Measurements from ENCODE around the gene SPPL2B.
"Not testable (repeated sequence)": the region's sequence is repeated elsewhere in the genome, so short reads cannot be mapped to it uniquely, and the experiment has no call there.

The SPPL2B gene

GRCh38 chr19:2382530-2383222 is 54.2 kb downstream of the SPPL2B start:
- DNase-seq, result no peak

DNA sequence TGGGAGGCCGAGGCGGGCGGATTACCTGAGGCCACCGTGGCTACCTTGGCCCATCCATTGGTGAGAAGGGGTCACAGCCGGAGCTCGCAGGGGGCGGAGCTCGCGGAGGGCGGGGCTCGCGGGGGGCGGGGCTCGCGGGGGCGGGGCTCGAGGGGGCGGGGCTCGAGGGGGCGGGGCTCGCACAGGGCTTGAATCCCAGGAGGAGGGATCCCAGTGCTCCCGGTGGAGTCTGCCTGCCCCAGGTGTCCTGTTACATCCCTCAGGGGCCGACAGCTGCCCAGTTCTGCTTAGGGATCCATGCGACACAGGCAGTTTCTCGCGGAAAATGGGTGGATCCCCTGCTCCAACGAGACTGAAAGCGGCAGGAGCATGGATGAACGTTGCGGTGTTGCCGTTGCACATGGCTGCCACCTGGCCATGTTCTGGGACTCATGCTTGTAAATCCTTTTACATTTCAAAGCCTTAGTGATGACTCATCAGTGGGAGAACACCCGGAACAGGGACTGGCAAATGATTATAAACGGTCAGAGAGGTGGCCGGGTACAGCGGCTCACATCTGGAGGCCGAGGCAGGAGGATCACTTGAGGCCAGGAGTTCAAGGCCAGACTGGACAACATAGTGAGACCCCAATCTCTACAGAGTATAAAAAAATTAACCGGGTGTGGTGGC is 56.7 kb downstream of the SPPL2B start:
- DNase-seq, result no peak

DNA sequence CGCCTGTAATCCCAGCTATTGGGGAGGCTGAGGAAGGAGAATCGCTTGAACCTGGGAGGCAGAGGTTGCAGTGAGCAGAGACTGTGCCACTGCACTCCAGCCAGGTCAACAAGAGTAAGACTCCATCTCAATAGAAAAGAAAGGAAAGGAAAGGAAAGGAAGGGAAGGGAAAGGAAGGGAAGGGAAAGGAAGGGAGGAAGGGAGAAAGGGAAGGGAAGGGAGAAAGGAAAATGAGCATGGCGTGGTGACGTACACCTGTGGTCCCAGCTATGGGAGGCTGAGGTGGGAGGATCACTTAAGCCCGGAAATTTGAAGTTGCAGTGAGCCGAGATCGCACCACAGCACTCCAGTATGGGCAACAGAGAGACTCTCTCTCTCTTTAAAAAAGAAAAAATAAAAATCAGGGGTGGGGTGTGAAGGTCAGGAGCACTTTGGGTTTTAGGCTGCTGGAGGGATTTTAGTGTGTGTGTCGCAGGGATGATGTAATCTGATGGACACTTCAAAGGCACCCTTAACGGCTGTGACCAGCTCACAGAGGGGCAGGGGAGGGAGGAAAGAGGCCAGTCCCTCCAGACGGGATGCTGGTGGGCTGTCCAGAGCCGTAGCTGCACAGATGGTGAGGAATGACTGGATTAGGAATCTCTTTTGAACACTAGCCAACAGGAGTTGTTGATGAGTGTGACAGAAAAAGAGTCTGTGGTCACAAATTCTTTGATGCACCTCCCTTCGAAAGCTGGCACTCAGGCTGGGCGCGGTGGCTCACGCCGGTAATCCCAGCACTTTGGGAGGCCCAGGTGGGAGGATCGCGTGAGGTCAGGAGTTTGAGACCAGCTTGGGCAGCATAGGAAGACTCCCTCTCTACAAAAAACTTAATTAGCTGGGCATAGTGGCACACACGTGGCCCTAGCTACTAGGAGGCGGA is 59.1 kb downstream of the SPPL2B start:
- no peak for DNase-seq

- no peak for DNase-seq
These were observed 61.1 kb downstream of the SPPL2B start for GRCh38 chr19:2389594-2389993.

GRCh38 chr19:2391118-2391725 is 62.7 kb downstream of the SPPL2B start:
- DNase-seq, result peak; percentile 60

GRCh38 chr19:2392366-2392765 is 63.9 kb downstream of the SPPL2B start:
- no peak for DNase-seq

DNA sequence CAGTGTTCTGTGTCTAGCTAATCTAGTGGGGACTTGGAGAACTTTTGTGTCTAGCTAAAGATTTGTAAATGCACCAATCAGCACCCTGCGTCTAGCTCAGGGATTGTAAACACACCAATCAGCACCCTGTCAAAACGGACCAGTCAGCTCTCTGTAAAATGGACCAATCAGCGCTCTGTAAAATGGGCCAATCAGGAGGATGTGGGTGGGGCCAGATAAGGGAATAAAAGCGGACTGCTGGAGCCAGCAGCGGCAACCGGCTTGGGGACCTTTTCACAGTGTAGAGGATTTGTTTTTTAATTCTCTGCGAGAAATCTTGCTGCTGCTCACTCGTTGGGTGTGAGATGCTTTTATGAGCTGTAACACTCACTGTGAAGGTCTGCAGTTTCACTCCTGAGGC is 64.4 kb downstream of the SPPL2B start:
- DNase-seq, result not testable (repeated sequence)

DNA sequence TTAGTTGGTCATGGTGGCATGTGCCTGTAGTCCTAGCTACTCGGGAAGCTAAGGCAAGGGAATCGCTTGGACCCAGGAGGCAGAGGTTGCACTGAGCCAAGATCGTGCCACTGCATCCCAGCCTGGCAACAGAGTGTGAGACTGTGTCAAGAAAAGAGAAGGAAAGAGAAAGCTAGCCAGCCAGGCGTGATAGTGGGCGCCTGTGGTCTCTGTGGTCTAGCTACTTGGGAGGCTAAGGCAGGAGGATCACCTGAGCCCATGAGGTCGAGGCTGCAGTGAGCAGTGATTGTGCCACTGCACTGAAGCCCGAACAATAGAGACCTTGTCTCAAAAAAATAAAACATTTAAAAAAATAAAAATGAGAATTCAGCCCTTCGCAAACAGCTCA is 65.6 kb downstream of the SPPL2B start:
- DNase-seq, result no peak

- peak; percentile 13 for DNase-seq
These were observed 66.2 kb downstream of the SPPL2B start for GRCh38 chr19:2394442-2395292.

DNA sequence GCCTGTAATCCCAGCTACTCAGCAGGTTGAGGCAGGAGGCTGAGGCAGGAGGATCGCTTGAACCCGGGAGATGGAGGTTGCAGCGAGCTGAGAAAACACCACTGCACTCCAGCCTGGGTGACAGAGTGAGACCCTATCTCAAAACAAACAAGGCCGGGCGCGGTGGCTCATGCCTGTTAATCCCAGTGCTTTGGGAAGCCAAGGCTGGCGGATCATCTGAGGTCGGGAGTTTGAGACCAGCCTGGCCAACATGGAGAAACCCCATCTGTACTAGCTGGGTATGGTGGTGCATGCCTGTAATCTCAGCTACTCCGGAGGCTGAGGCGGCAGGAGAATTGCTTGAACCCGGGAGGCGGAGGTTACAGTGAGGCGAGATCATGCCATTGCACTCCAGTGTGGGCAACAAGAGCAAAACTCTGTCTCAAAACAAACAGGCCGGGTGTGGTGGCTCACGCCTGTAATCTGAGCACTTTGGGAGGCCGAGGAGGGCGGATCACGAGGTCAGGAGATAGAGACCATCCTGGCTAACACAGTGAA is 66.9 kb downstream of the SPPL2B start:
- DNase-seq, result not testable (repeated sequence)

- not testable (repeated sequence) for DNase-seq
These were observed 68.7 kb downstream of the SPPL2B start for GRCh38 chr19:2397173-2397572.

DNA sequence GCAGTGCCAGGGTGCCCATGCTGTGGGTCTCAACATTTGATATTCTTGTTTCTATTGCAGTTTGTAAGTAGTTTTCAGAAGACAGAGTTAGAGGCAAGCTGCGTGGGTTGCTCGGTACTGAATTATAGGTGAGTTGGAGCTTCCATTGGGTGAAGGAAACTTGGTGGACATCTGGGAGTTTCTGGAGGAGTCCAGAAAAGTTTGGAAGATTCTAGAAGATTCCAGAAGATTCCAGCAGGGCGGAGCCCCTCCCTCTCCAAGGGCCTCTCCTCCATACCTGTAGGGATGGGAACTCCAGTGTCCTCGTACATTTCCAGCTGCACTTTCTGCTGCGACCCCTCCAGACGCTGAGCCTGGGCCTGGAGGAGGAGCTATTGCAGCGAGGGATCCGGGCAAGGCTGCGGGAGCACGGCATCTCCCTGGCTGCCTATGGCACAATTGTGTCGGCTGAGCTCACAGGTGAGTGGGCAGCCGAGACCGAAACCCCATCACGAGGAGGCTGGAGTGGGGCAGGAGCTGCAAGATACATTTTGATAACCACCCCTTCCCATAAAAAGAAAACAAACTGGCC is 70.3 kb downstream of the SPPL2B start:
- DNase-seq, result no peak

DNA sequence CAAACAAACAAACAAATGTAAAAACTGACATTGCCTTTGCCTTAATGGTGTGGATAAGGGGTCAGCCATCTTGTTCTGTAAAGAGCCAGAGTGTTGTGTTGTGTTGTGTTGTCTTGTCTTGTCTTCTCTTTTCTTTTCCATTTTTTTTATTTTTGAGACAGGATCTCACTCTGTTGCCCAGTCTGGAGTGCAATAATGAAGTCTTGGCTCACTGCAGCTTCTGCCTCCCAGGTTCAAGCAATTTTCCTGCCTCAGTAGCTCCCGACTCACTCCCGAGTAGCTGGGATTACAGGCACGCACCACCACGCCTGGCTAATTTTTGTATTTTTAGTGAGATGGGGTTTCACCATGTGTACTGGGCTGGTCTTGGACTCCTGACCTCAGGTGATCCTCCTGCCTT is 71.1 kb downstream of the SPPL2B start:
- DNase-seq, result no peak

All from CD4-positive, alpha-beta T cell treated with Interleukin-6 for 4 hours (primary cell).